ENCODE measurements around the gene ATP8A2.

ATP8A2 gene

GRCh38 chr13:25738342-25739196 lies 366.8 kb downstream of the ATP8A2 start:
- H3K27ac ChIP-seq (ENCODE audit: low read depth, low read length, severe bottlenecking): no peak overlapping the region
- H3K36me3 ChIP-seq (ENCODE audit: control insufficient read depth, insufficient read depth, low read length): no peaks in the 10 kb centered on the region
- H3K9me3 ChIP-seq (ENCODE audit: control insufficient read depth, low read length): no peaks in the 10 kb centered on the region
- H3K4me3 ChIP-seq (ENCODE audit: extremely low read depth, insufficient read depth, low read length, poor library complexity, severe bottlenecking): no peak overlapping the region
- H3K4me1 ChIP-seq (ENCODE audit: control insufficient read depth, insufficient read depth, low read length, poor library complexity, severe bottlenecking): peaks cover 6% of the 10 kb centered on the region
- WGBS, 2 experiments (ENCODE audit: insufficient coverage in 2 of 2): 88 to 89% methylated on average over 3 to 4 of the region's 4 CpGs

- Histone ChIP-seq H3K4me3 (ENCODE audit: extremely low read depth, insufficient read depth, low read length, poor library complexity, severe bottlenecking) (no peak overlapping the region), H3K27ac (ENCODE audit: low read depth, low read length, severe bottlenecking) (no peak overlapping the region), H3K4me1 (ENCODE audit: control insufficient read depth, insufficient read depth, low read length, poor library complexity, severe bottlenecking) (peaks cover 6% of the 10 kb centered on the region), H3K9me3 (ENCODE audit: control insufficient read depth, low read length) (no peaks in the 10 kb centered on the region), H3K36me3 (ENCODE audit: control insufficient read depth, insufficient read depth, low read length) (no peaks in the 10 kb centered on the region)
- no CpG with 5 or more reads among the region's 1 CpG for WGBS, 2 experiments (ENCODE audit: insufficient coverage in 2 of 2)
Observed at GRCh38 chr13:25739376-25739775, 367.6 kb downstream of the ATP8A2 start.

DNA sequence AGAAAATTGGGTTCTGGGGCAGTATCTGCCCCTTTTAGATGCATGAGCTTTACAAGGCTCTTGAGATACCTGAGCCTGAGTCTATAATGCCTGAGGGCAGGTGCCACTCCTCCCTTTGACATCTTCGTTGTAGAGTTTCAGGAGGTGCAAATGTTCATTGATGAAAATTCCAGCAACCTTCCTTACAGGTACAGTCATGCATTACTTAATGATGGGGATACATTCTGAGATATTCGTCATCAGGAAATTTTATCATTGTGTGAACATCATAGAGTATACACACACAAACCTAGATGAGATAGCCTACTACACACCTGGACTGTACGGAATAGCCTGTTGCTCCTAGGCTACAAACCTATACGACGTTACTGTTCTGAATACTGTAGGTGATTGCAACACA lies 370.0 kb downstream of the ATP8A2 start:
- Histone ChIP-seq H3K27ac (ENCODE audit: low read depth, low read length, severe bottlenecking) (no peak overlapping the region), H3K4me1 (ENCODE audit: control insufficient read depth, insufficient read depth, low read length, poor library complexity, severe bottlenecking) (peaks cover 6% of the 10 kb centered on the region), H3K9me3 (ENCODE audit: control insufficient read depth, low read length) (no peaks in the 10 kb centered on the region), H3K4me3 (ENCODE audit: extremely low read depth, insufficient read depth, low read length, poor library complexity, severe bottlenecking) (no peak overlapping the region), H3K36me3 (ENCODE audit: control insufficient read depth, insufficient read depth, low read length) (no peaks in the 10 kb centered on the region)
- 100% methylated on average over 1 of the region's 5 CpGs; no CpG with 5 or more reads in 1 of the 2 experiments for WGBS, 2 experiments (ENCODE audit: insufficient coverage in 2 of 2)

- no peak overlapping the region for H3K4me3 ChIP-seq (ENCODE audit: extremely low read depth, insufficient read depth, low read length, poor library complexity, severe bottlenecking)
- no peak overlapping the region for H3K27ac ChIP-seq (ENCODE audit: low read depth, low read length, severe bottlenecking)
- peaks cover 6% of the 10 kb centered on the region for H3K4me1 ChIP-seq (ENCODE audit: control insufficient read depth, insufficient read depth, low read length, poor library complexity, severe bottlenecking)
- H3K36me3 ChIP-seq (ENCODE audit: control insufficient read depth, insufficient read depth, low read length): no peaks in the 10 kb centered on the region
- WGBS, 2 experiments (ENCODE audit: insufficient coverage in 2 of 2): no CpG with 5 or more reads among the region's 2 CpGs
- no peaks in the 10 kb centered on the region for H3K9me3 ChIP-seq (ENCODE audit: control insufficient read depth, low read length)
Observed at GRCh38 chr13:25742220-25742619, 370.4 kb downstream of the ATP8A2 start.

GRCh38 chr13:25743421-25743820 lies 371.6 kb downstream of the ATP8A2 start:
- 83 to 96% methylated on average over 4 of the region's 4 CpGs for whole genome bisulfite sequencing, 2 experiments (ENCODE audit: insufficient coverage in 2 of 2)
- H3K9me3 ChIP-seq (ENCODE audit: control insufficient read depth, low read length): no peaks in the 10 kb centered on the region
- no peaks in the 10 kb centered on the region for H3K36me3 ChIP-seq (ENCODE audit: control insufficient read depth, insufficient read depth, low read length)
- H3K4me1 ChIP-seq (ENCODE audit: control insufficient read depth, insufficient read depth, low read length, poor library complexity, severe bottlenecking): peaks cover 4% of the 10 kb centered on the region
- no peak overlapping the region for H3K27ac ChIP-seq (ENCODE audit: low read depth, low read length, severe bottlenecking)
- no peak overlapping the region for H3K4me3 ChIP-seq (ENCODE audit: extremely low read depth, insufficient read depth, low read length, poor library complexity, severe bottlenecking)

DNA sequence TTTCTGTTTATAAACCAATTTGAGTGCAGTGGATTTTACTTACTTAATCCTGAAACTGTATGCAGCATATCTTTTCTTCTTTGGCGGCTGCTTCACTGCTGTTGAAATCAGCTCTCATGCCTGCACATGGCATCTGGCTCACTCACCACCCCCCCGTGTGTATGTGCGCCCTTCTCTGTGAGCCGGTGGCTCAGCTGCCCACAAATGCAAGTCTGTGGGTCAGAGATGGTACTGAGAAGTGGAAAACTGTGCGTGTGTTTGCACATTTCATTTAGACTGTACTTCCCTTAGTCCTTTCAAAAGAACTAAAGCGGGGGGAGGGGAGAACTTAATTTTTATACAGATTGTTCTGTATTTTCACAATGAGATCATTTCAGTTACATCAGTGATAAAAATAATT lies 372.4 kb downstream of the ATP8A2 start:
- H3K9me3 ChIP-seq (ENCODE audit: control insufficient read depth, low read length): no peaks in the 10 kb centered on the region
- H3K27ac ChIP-seq (ENCODE audit: low read depth, low read length, severe bottlenecking): no peak overlapping the region
- WGBS, 2 experiments (ENCODE audit: insufficient coverage in 2 of 2): 85 to 100% methylated on average over 1 to 4 of the region's 6 CpGs
- H3K4me1 ChIP-seq (ENCODE audit: control insufficient read depth, insufficient read depth, low read length, poor library complexity, severe bottlenecking): no peaks in the 10 kb centered on the region
- no peak overlapping the region for H3K4me3 ChIP-seq (ENCODE audit: extremely low read depth, insufficient read depth, low read length, poor library complexity, severe bottlenecking)
- H3K36me3 ChIP-seq (ENCODE audit: control insufficient read depth, insufficient read depth, low read length): no peaks in the 10 kb centered on the region

DNA sequence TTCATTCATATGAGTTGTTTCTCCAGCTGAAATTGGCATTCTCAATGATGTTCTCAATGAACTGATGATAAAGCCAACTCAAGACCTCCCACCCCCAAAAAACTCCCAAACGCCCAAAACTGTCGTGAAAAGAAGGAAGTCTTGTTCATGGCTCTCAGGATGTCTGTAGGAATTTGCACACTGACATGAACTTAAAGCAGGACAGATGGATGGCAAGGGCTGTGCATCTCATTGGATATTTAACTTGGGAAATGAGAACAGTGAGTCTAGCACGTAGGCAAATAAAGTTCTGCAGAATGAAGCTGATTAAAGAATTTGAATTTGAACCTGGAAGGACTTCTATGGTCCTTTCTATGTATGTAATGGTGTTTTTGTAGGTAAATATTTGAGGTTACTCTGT lies 374.4 kb downstream of the ATP8A2 start:
- no peaks in the 10 kb centered on the region for H3K9me3 ChIP-seq (ENCODE audit: control insufficient read depth, low read length)
- H3K4me1 ChIP-seq (ENCODE audit: control insufficient read depth, insufficient read depth, low read length, poor library complexity, severe bottlenecking): no peaks in the 10 kb centered on the region
- no peak overlapping the region for H3K4me3 ChIP-seq (ENCODE audit: extremely low read depth, insufficient read depth, low read length, poor library complexity, severe bottlenecking)
- 86% methylated on average over 2 to 3 of the region's 3 CpGs for WGBS, 2 experiments (ENCODE audit: insufficient coverage in 2 of 2)
- H3K36me3 ChIP-seq (ENCODE audit: control insufficient read depth, insufficient read depth, low read length): no peaks in the 10 kb centered on the region
- no peak overlapping the region for H3K27ac ChIP-seq (ENCODE audit: low read depth, low read length, severe bottlenecking)

- peak overlapping the region; percentile 71 for H3K27ac ChIP-seq (ENCODE audit: low read depth, low read length, severe bottlenecking)
- H3K36me3 ChIP-seq (ENCODE audit: control insufficient read depth, insufficient read depth, low read length): no peaks in the 10 kb centered on the region
- H3K9me3 ChIP-seq (ENCODE audit: control insufficient read depth, low read length): no peaks in the 10 kb centered on the region
- H3K4me3 ChIP-seq (ENCODE audit: extremely low read depth, insufficient read depth, low read length, poor library complexity, severe bottlenecking): no peak overlapping the region
- H3K4me1 ChIP-seq (ENCODE audit: control insufficient read depth, insufficient read depth, low read length, poor library complexity, severe bottlenecking): peaks cover 14% of the 10 kb centered on the region
- WGBS, 2 experiments (ENCODE audit: insufficient coverage in 2 of 2): 80 to 87% methylated on average over 5 of the region's 8 CpGs
Observed at GRCh38 chr13:25752957-25753551, 381.3 kb downstream of the ATP8A2 start.

- H3K27ac ChIP-seq (ENCODE audit: low read depth, low read length, severe bottlenecking): peak overlapping the region; percentile 71
- H3K9me3 ChIP-seq (ENCODE audit: control insufficient read depth, low read length): no peaks in the 10 kb centered on the region
- no peaks in the 10 kb centered on the region for H3K36me3 ChIP-seq (ENCODE audit: control insufficient read depth, insufficient read depth, low read length)
- WGBS, 2 experiments (ENCODE audit: insufficient coverage in 2 of 2): 60 to 63% methylated on average over 1 to 6 of the region's 7 CpGs
- H3K4me3 ChIP-seq (ENCODE audit: extremely low read depth, insufficient read depth, low read length, poor library complexity, severe bottlenecking): no peak overlapping the region
- peaks cover 14% of the 10 kb centered on the region for H3K4me1 ChIP-seq (ENCODE audit: control insufficient read depth, insufficient read depth, low read length, poor library complexity, severe bottlenecking)
Observed at GRCh38 chr13:25753976-25754375, 382.2 kb downstream of the ATP8A2 start.

DNA sequence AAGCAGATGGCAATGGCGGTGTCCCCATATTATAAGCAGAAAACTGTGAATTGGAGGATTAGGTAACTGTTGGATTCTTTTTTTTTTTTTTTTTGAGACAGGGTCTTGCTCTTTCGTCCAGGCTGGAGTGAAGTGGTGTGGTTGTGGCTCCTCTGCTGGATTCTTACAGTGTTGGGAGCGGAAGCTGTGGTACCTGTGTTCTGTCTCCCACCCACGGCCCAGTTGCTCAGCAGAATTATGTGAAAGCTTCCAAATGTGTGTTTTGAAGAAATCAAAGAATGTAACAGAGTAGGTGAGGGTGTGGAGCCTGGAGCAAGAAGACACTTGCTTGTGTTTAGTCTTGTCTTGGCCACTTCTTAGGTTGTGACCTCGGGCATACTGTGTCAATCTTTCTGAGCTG lies 384.5 kb downstream of the ATP8A2 start:
- Histone ChIP-seq H3K4me1 (ENCODE audit: control insufficient read depth, insufficient read depth, low read length, poor library complexity, severe bottlenecking) (peaks cover 14% of the 10 kb centered on the region), H3K27ac (ENCODE audit: low read depth, low read length, severe bottlenecking) (no peak overlapping the region), H3K9me3 (ENCODE audit: control insufficient read depth, low read length) (no peaks in the 10 kb centered on the region), H3K36me3 (ENCODE audit: control insufficient read depth, insufficient read depth, low read length) (no peaks in the 10 kb centered on the region), H3K4me3 (ENCODE audit: extremely low read depth, insufficient read depth, low read length, poor library complexity, severe bottlenecking) (no peak overlapping the region)
- WGBS, 2 experiments (ENCODE audit: insufficient coverage in 2 of 2): 73 to 95% methylated on average over 1 to 3 of the region's 5 CpGs

- Histone ChIP-seq H3K27ac (ENCODE audit: low read depth, low read length, severe bottlenecking) (no peak overlapping the region), H3K36me3 (ENCODE audit: control insufficient read depth, insufficient read depth, low read length) (no peaks in the 10 kb centered on the region), H3K9me3 (ENCODE audit: control insufficient read depth, low read length) (no peaks in the 10 kb centered on the region), H3K4me3 (ENCODE audit: extremely low read depth, insufficient read depth, low read length, poor library complexity, severe bottlenecking) (no peak overlapping the region), H3K4me1 (ENCODE audit: control insufficient read depth, insufficient read depth, low read length, poor library complexity, severe bottlenecking) (peaks cover 14% of the 10 kb centered on the region)
- WGBS, 2 experiments (ENCODE audit: insufficient coverage in 2 of 2): 57 to 67% methylated on average over 1 of the region's 8 CpGs
Observed at GRCh38 chr13:25756912-25757311, 385.1 kb downstream of the ATP8A2 start.

Measured in mesodermal cell (in vitro differentiated cells).